ENCODE measurements around the gene TMC2.

The TMC2 gene

GRCh38 chr20:2633381-2633780 is 97.0 kb downstream of the TMC2 start:
- no peak for DNase-seq

GRCh38 chr20:2637246-2637645 is 100.9 kb downstream of the TMC2 start:
- DNase-seq = no peak

DNA sequence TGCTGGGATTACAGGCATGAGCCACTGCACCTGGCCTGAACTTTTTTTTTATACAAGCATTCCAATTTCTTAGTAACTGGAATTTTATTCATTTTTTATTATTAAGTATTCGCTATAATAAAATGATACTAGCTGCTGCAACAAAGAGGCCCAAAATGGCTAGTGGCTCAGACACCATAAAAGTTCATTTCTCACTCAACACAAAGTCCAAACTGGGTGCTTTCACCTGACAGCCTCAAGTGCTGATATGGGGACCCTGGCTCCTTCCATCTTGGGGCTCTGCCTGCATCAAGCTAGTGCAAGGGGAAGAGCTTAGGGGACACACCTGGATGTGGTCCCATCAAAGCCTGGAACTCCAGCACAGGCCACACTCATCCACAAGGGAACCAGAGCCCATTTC is 103.9 kb downstream of the TMC2 start:
- no peak for DNase-seq

DNA sequence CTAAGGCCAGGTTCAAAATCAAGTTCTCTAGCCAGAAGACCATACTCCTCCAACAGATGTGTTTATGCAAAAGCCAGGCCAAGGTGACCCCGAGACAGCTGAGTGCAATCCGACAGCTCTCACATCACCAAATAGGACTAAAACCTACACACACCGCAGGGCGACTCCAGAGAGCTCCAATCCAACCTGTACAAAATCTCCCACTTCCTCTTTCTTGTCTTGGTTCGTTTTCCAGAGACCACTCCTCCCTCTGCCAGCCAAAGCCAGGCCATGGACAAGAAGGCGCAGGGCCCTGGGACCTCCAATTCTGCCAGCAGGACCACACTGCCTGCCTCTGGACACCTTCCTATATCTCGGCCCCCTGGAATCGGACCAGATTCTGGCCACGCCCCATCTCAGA is 104.5 kb downstream of the TMC2 start:
- no peak for DNase-seq

GRCh38 chr20:2643708-2644107 is 107.3 kb downstream of the TMC2 start:
- DNase-seq = no peak

DNA sequence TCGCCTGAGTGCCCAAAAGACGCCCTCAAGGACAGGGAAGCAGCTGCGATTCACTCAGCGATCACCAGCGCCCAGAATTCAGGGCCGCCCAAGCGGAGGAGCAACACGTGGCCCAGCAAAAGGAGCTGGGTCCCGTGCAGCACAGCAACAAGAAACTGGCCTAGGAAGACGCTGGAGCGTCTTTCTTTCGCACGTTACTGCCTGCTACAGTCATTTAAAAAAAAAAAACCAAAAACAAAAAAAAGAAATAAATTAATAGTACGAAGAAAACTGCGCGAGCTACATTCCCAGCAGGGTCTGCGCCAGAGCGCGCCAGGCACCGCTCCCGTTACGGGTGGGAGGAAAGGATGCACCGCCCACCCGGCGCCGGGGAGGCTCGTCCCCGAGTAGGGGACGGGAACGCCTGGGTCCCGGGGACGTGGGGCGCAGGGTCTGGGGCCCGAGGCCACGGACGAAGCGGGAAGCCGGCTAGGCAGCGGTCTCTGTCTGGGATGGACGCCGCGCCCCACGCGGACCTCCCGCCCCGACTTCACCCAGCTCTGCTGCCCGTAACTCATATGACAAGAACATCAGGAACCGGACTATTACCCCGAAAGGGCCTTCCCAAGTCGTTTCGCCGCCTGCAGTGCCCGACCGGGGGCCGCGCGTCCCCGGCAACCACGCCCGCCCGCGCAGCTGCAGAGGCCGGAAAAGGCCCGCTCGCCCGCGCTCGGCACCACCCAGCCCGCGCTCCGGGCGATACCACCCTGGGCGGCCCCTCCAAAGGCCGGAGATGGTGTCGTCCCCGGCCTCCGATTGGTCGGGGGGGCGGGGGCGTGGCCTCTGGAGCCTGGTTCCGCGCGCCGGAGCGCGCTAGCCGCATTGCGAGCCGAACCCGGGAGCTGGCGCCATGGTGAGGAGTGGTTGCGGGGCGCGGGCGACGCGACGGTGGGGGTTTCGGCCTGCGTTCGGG is 115.7 kb downstream of the TMC2 start, which contains the start of gene NOP56:
Gene NOP56, plus strand, starts transcription at position 861 of the 952 bp plus-strand sequence. Its CDS starts 29 bp downstream, at position 890.
- peak; percentile 36 to 97 (median 88) for DNase-seq

- peak in 11 of 14 donors; percentile 29 to 83 (median 71) for DNase-seq
Measured at GRCh38 chr20:2652724-2653555, 116.6 kb downstream of the TMC2 start.

- DNase-seq = no peak
Measured at GRCh38 chr20:2653556-2654383, 117.4 kb downstream of the TMC2 start.

- DNase-seq = no peak
Measured at GRCh38 chr20:2654384-2654822, 118.0 kb downstream of the TMC2 start.

GRCh38 chr20:2654831-2655230 is 118.5 kb downstream of the TMC2 start:
- DNase-seq = no peak

GRCh38 chr20:2655331-2656116 is 119.2 kb downstream of the TMC2 start:
- DNase-seq = no peak

DNA sequence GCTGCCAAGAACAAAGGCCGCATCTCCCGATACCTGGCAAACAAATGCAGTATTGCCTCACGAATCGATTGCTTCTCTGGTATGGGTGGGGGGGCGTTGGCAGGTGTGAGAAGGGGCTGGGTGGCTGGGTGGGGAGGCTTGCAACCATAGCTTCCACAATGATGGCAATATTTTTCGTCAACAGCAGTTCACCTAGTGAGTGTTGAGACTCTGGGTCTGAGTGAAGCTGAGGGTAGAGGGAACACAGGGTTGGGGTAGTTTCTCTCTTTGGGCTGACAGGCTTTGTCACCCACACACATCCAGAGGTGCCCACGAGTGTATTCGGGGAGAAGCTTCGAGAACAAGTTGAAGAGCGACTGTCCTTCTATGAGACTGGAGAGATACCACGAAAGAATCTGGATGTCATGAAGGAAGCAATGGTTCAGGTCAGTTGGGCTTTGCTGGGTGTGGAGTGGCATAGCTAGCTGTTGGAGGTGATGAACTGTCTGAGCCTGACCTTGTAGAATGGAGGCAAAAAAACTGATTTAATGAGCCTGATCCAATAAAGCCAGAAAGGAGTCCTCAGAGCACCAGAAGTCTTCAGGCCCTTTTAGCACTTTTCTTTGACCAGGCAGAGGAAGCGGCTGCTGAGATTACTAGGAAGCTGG is 120.2 kb downstream of the TMC2 start:
- no peak for DNase-seq

DNA sequence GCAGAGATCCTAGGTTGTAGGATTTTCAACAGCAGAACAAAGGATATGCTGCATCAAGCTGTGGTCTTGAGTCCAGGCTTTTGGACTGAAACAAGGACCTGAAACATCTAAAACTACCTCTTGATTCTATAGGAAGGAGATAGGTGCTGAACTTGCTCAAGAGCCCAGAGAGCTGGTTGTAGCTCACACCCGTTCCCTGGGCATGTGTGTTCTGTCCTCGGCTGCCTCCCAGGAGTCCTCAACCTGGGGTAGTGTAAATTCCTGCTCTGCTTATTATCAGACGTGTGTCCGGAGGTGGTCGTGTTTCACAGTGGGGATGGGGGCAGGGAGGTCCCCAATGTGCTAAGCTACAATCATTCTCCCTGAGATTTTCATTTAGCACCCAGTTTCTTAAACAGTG is 120.9 kb downstream of the TMC2 start:
- no peak for DNase-seq

DNA sequence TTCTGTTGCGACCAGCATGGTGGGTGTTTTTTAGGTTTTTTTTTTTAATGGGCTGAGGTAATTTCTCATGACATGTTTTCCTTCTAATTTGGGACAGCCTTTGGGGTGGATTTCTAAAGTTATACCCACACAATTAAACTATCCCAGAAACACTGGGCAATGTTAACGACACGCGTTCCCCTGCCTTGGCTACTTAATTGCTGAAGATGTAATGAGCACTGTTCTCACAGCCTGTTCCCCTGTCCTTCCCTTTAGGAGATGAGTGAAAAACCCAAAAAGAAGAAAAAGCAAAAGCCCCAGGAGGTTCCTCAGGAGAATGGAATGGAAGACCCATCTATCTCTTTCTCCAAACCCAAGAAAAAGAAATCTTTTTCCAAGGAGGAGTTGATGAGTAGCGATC is 121.3 kb downstream of the TMC2 start:
- DNase-seq = no peak

DNA sequence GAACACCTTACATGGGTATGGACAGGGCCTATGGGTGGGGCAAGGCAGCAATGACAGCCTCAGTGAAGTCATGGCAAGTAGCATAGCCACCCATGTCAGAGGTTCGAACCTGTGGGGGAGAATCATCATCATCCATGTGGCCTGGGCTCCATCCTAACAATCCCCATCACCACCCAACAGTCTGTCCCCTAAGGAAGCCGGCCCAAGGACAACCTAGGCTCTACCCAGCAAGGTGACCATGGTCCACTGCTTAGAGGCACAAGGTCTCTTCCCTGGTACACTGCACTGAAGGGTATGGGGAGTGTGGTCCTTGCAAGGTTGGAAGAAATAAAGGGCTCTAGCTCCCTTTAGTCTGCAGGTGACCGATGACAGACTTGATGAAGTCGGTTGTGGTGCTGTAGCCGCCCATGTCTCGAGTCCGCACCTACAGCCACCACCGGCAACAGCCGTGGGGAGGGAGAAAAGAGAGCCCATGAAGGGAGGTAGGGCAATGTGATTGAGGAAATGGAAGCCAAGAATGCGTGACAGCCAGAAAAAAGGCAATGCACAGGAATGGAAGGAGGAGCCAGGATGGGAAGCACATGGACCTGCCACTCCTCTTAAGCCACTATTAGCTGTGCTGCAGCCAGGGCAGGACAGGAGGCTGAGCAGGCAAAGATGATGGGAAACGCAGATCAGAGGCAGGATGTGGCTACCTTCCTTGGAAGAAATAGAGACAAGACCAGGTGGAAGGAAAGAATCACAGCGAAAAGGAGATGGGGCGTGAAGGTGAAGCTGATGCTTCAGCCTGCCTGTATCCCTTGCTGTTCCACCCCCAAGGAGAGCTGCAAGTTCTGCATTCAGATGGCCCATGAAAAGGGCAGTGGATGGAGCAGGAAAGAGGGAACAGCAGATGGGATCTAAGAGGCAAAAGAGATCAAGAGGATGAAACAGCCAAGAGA is 122.3 kb downstream of the TMC2 start:
- DNase-seq = no peak

GRCh38 chr20:2659547-2659946 is 123.2 kb downstream of the TMC2 start:
- DNase-seq = no peak

DNA sequence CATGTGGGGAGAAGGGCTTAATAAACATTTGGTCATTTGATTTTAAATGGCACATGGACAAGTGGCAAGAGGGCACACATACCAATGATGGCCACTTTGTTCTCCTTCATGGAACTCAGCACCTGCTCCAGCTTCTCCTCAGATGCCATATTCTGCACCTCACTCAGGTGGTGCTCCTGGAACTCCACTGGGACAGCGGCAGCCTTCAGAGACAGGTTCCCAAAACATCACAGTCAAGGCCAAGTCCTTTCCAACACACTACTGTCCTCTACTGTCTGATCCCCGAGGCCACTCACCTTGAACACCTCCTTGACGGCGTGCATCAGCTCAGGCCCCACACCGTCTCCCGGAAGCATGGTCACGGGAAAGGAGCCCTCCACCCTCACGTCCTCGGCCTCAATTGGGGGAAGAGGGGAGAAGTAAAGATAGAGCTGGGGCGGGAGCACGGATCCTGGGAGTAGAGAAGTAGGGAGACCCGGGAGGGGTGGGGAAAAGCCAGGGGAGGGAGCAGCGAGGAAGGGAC is 127.1 kb downstream of the TMC2 start:
- DNase-seq = no peak

- DNase-seq = peak; percentile 52 to 94 (median 91)
Measured at GRCh38 chr20:2663887-2664719, 127.7 kb downstream of the TMC2 start, which contains the start of gene IDH3B. TSS of gene IDH3B (minus strand) at chr20:2664216. CDS start at chr20:2664188, 28 bp downstream.
